GM23338 (cell line): ENCODE results near the gene SLC2A2. TPM values are rescaled to one million over a fixed set of nuclear protein-coding genes. Genes with fewer than 3 reads are reported as not detected.
A peak's percentile ranks its signal among the peaks of the same experiment; 100 is the strongest.

Experiments
- ATAC-seq: fragments of 200-7000 bp; cut with Tn5 transposase; 3 replicates; pipeline ENCODE4 v1.9.1; 2020
- DNase-seq: peaks from one replicate; pipeline ENCODE4 v3.0.0-alpha.2; 2015; ENCODE audit warnings: low spot score
- H2AFZ ChIP-seq: fragments of 200-600 bp; sonication (generic); 2 replicates; pipeline ENCODE4 v1.8.0; 2016; ENCODE audit warnings: antibody characterized with exemption, mild to moderate bottlenecking, moderate library complexity
- H3F3A ChIP-seq: fragments of 200-600 bp; sonication (generic); replicated peaks from 2 replicates; pipeline ENCODE4 v1.8.0; 2017; ENCODE audit warnings: antibody characterized with exemption, mixed run types, low read depth
- H3K27ac ChIP-seq: fragments of 200-600 bp; sonication (generic); 2 replicates; pipeline ENCODE4 v1.6.1; 2016; ENCODE audit warnings: low read depth
- H3K27me3 ChIP-seq: fragments of 200-600 bp; sonication (generic); 2 replicates; pipeline ENCODE4 v1.8.0; 2016; ENCODE audit warnings: mild to moderate bottlenecking, mixed run types, moderate library complexity; ENCODE audit not compliant: insufficient read depth
- H3K36me3 ChIP-seq: fragments of 200-600 bp; sonication (generic); 2 replicates; pipeline ENCODE4 v1.8.0; 2016; ENCODE audit warnings: mild to moderate bottlenecking; ENCODE audit not compliant: insufficient read depth
- H3K4me1 ChIP-seq: fragments of 200-600 bp; sonication (generic); 2 replicates; pipeline ENCODE4 v1.8.0; 2016; ENCODE audit warnings: mild to moderate bottlenecking, moderate library complexity; ENCODE audit not compliant: insufficient read depth
- H3K4me2 ChIP-seq: fragments of 200-600 bp; sonication (generic); 2 replicates; pipeline ENCODE4 v1.7.1; 2017; ENCODE audit warnings: mixed run types
- H3K4me3 ChIP-seq: fragments of 200-600 bp; sonication (generic); 2 replicates; pipeline ENCODE4 v1.6.1; 2016; ENCODE audit warnings: mixed run types
- H3K79me2 ChIP-seq: fragments of 200-600 bp; sonication (generic); replicated peaks from 2 replicates; pipeline ENCODE4 v1.8.0; 2017; ENCODE audit warnings: mild to moderate bottlenecking; ENCODE audit not compliant: insufficient read depth
- H3K9me2 ChIP-seq: fragments of 200-600 bp; sonication (generic); 2 replicates; pipeline ENCODE4 v1.8.0; 2017; ENCODE audit not compliant: insufficient read depth
- H4K20me1 ChIP-seq: fragments of 200-600 bp; sonication (generic); replicated peaks from 2 replicates; pipeline ENCODE4 v1.8.0; 2017; ENCODE audit warnings: mild to moderate bottlenecking; ENCODE audit not compliant: insufficient read depth
- H3K27ac Mint-ChIP-seq: 2 replicates; pipeline ENCODE4 v1.8.0; 2020; ENCODE audit warnings: inconsistent platforms, mild to moderate bottlenecking, moderate library complexity, mixed read lengths
- H3K27me3 Mint-ChIP-seq: 3 replicates; pipeline ENCODE4 v1.8.0; 2022; ENCODE audit warnings: low read depth, mild to moderate bottlenecking, moderate library complexity, mixed read lengths, inconsistent platforms; ENCODE audit not compliant: insufficient read depth, poor library complexity
- H3K36me3 Mint-ChIP-seq: 3 replicates; pipeline ENCODE4 v1.8.0; 2021; ENCODE audit warnings: low read depth, mild to moderate bottlenecking, inconsistent platforms, moderate library complexity, mixed read lengths
- H3K4me1 Mint-ChIP-seq: 3 replicates; pipeline ENCODE4 v1.8.0; 2020; ENCODE audit warnings: mild to moderate bottlenecking, inconsistent platforms, mixed read lengths
- H3K4me3 Mint-ChIP-seq: 3 replicates; pipeline ENCODE4 v1.8.0; 2021; ENCODE audit warnings: moderate library complexity, mild to moderate bottlenecking, inconsistent platforms, mixed read lengths
- H3K9me3 Mint-ChIP-seq: 3 replicates; pipeline ENCODE4 v1.8.0; 2020; ENCODE audit warnings: moderate library complexity, mild to moderate bottlenecking, inconsistent platforms, mixed read lengths
- CREB1 ChIP-seq: fragments of 250-450 bp; sonication (Bioruptor Pico); IDR thresholded peaks from 2 replicates; pipeline ENCODE4 v1.5.0; 2020; ENCODE audit warnings: low read depth, mild to moderate bottlenecking, moderate library complexity
- CTCF ChIP-seq, 2 experiments: fragments of 200-600 bp in 1 of 2; sonication (generic) in 1 of 2; conservative IDR thresholded peaks; 2 replicates each; pipeline versions ENCODE4 v1.5.1 to v1.6.1; 2016 to 2017; ENCODE audit warnings: antibody characterized with exemption in 2 of 2, low read depth in 2 of 2, mild to moderate bottlenecking in 2 of 2, moderate library complexity in 1 of 2
- EZH2phosphoT487 ChIP-seq: fragments of 200-600 bp; sonication (generic); IDR thresholded peaks from one replicate; pipeline ENCODE4 v1.8.1; 2018; ENCODE audit warnings: antibody characterized with exemption; ENCODE audit not compliant: unreplicated experiment
- POLR2AphosphoS5 ChIP-seq: IDR thresholded peaks from 2 replicates; pipeline ENCODE4 v1.6.1; 2016; ENCODE audit warnings: antibody characterized with exemption, low read depth
- STAT1 ChIP-seq: IDR thresholded peaks from one replicate; pipeline ENCODE4 v1.6.1; 2016; ENCODE audit warnings: antibody characterized with exemption; ENCODE audit not compliant: unreplicated experiment
- ZNF462 ChIP-seq: fragments of 250-450 bp; sonication (Bioruptor Pico); IDR thresholded peaks from 2 replicates; pipeline ENCODE4 v1.5.0; 2020; ENCODE audit warnings: mild to moderate bottlenecking, moderate library complexity
- polyA plus RNA-seq: library from polyadenylated mRNA; unstranded; fragments of >200 nt; fragmentation: Nextera tagmentation; extraction: Ambion mirVana; gene quantifications from 2 replicates; pipeline ENCODE4 v1.2.1, GENCODE V29; 2016
- total RNA-seq: library from RNA; depleted of rRNA; stranded (reverse); fragments of >200 nt; shearing (Covaris generic); gene quantifications from 2 replicates; pipeline ENCODE4 v1.2.3, GENCODE V29; 2014

Gene SLC2A2
- total and polyA plus RNA-seq, 2 experiments from 2014 or later = not detected

GRCh38 chr3:171028779-171029232, 2.3 kb upstream of the SLC2A2 start (continued):
- TF ChIP-seq ZNF462 (CRISPR knock-in tag) (no peak), STAT1 (no peak), EZH2phosphoT487 (no peak), CREB1 (CRISPR knock-in tag) (no peak), POLR2AphosphoS5 (no peak)

- no peaks in the 10 kb centered on the region for H3K79me2 ChIP-seq
- Mint-ChIP-seq H3K27ac (no peak overlapping the region), H3K9me3 (no peaks in the 10 kb centered on the region), H3K36me3 (no peaks in the 10 kb centered on the region), H3K4me3 (no peak overlapping the region; the same call in 2 of the 3 replicates), H3K4me1 (peaks cover 2% of the 10 kb centered on the region; the same call in 2 of the 3 replicates), H3K27me3 (no peaks in the 10 kb centered on the region)
- H2AFZ ChIP-seq = peak overlapping the region; percentile 91
- H3K36me3 ChIP-seq = no peaks in the 10 kb centered on the region
- peak; percentile 97 for ATAC-seq
- peaks cover 30% of the 10 kb centered on the region for H3K27me3 ChIP-seq
- H3K4me1 ChIP-seq = 0 out of 2 replicates have a peak, but pooled peaks cover 3% of the 10 kb centered on the region
- no peaks in the 10 kb centered on the region for H3F3A ChIP-seq
- H3K4me2 ChIP-seq = peak overlapping the region; percentile 72
- H3K27ac ChIP-seq = no peak overlapping the region
- no peaks in the 10 kb centered on the region for H3K9me2 ChIP-seq
- H4K20me1 ChIP-seq = no peaks in the 10 kb centered on the region
- peak overlapping the region; percentile 50 for H3K4me3 ChIP-seq
- peak; percentile 87 for DNase-seq
- TF ChIP-seq CTCF (conservative IDR thresholded peaks at IDR 0.05; ENCODE audit: low read depth in 2 of 2) (no peak), ZNF462 (CRISPR knock-in tag) (no peak), STAT1 (no peak), CREB1 (CRISPR knock-in tag) (no peak)
Observed at GRCh38 chr3:171028025-171028778, 1.7 kb upstream of the SLC2A2 start.
